Breast epithelium (tissue), 3 donors: ENCODE measurements around the gene ILDR1.

Source experiments
- POLR2AphosphoS5 ChIP-seq, 3 donors: sonication (generic); formaldehyde crosslinking; IDR thresholded peaks; one replicate each; pipeline ENCODE4 v1.6.1; 2017; ENCODE audit warnings: antibody characterized with exemption in 3 of 3
- TF ChIP-seq, protein P1 (sequence below), 3 donors: fragments of 450-650 bp; IDR thresholded peaks; one replicate each; pipeline ENCODE4 v1.5.1; 2016 to 2017; ENCODE audit warnings: antibody characterized with exemption in 3 of 3, mild to moderate bottlenecking in 3 of 3, moderate library complexity in 3 of 3

DNA sequence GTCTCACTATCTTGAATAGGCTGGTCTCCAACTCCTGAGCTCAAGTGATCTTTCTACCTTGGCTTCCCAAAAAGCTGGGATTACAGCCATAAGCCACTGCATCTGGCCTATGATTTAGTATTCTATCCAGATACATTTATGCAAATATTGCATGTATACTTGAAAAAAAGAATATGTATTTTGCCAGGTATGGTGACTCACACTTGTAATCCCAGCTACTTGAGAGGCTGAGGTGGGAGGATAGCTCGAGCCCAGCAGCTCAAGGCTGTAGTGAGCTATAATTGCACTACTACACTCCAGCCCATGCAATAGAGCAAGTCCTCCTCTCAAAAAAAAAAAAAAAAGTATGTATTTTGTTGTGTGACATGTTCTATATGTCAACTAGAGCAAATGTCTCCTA lies 73.4 kb downstream of the ILDR1 start:
- TF ChIP-seq, protein P1, sequence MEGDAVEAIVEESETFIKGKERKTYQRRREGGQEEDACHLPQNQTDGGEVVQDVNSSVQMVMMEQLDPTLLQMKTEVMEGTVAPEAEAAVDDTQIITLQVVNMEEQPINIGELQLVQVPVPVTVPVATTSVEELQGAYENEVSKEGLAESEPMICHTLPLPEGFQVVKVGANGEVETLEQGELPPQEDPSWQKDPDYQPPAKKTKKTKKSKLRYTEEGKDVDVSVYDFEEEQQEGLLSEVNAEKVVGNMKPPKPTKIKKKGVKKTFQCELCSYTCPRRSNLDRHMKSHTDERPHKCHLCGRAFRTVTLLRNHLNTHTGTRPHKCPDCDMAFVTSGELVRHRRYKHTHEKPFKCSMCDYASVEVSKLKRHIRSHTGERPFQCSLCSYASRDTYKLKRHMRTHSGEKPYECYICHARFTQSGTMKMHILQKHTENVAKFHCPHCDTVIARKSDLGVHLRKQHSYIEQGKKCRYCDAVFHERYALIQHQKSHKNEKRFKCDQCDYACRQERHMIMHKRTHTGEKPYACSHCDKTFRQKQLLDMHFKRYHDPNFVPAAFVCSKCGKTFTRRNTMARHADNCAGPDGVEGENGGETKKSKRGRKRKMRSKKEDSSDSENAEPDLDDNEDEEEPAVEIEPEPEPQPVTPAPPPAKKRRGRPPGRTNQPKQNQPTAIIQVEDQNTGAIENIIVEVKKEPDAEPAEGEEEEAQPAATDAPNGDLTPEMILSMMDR (IDR thresholded peaks at IDR 0.05) = no peak
- no peak for TF ChIP-seq POLR2AphosphoS5 (IDR thresholded peaks at IDR 0.05)
